ENCODE measurements around the gene CAMTA1.
"Not testable (repeated sequence)": the region's sequence is repeated elsewhere in the genome, so short reads cannot be mapped to it uniquely, and the experiment has no call there.

The CAMTA1 gene

GRCh38 chr1:6815726-6816125, 30.5 kb downstream of the CAMTA1 start:
- Histone ChIP-seq H3K36me3 (ENCODE audit: insufficient read depth, low read length) (no peaks in the 10 kb centered on the region), H3K27me3 (ENCODE audit: insufficient read depth, low read length) (no peaks in the 10 kb centered on the region), H3K9ac (ENCODE audit: low read depth, low read length) (no peak overlapping the region), H3K4me3 (ENCODE audit: low read length) (no peak overlapping the region), H3K9me3 (ENCODE audit: insufficient read depth, low read depth, low read length) (no peaks in the 10 kb centered on the region), H3K27ac (ENCODE audit: low read depth, low read length) (no peak overlapping the region), H3K4me1 (ENCODE audit: insufficient read depth, low read length) (no peaks in the 10 kb centered on the region)
- 96% methylated on average over 2 of the region's 2 CpGs for WGBS

DNA sequence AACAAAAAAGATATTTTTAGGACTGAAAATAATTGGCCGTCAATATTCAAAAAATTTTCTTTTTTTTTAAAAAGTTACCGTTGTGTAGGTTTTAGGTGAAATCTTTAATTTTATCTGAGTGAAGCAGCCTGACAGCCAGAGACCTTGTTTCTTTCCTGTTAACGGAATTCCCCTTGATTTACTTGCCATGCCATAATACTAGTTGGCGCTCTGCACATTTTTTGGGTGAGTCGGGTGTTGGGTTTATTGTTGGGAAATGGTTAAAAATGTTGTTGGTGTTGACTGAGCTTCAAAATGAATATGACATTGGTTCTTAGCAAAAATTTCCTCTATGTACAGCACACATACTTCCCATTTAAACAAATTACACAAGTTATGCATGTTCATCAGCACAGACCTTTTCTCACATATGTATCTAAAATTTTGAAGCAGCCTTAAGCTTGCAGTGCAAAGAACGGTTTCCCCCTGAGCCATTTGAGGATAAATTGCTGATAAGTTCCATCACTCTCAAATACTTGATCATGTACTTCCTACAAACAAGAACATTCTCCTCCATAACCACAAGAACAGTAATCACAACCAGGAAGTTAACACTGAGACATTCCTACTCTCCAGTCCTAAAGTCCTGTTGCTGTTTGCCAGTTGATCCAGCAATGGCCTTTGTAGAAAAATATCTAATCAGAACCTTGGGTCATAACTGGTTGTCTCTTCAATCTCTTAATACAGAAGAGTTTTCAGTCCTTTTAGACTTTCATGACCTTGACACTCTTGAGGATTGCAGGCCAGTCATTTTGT, 34.2 kb downstream of the CAMTA1 start:
- WGBS, result 98% methylated on average over 6 of the region's 6 CpGs
- H3K9ac ChIP-seq (ENCODE audit: low read depth, low read length), result no peak overlapping the region
- no peaks in the 10 kb centered on the region for H3K9me3 ChIP-seq (ENCODE audit: insufficient read depth, low read depth, low read length)
- H3K27ac ChIP-seq (ENCODE audit: low read depth, low read length), result no peak overlapping the region
- no peaks in the 10 kb centered on the region for H3K27me3 ChIP-seq (ENCODE audit: insufficient read depth, low read length)
- H3K4me3 ChIP-seq (ENCODE audit: low read length), result no peak overlapping the region
- H3K36me3 ChIP-seq (ENCODE audit: insufficient read depth, low read length), result no peaks in the 10 kb centered on the region
- no peaks in the 10 kb centered on the region for H3K4me1 ChIP-seq (ENCODE audit: insufficient read depth, low read length)

GRCh38 chr1:6820899-6821298, 35.6 kb downstream of the CAMTA1 start:
- peaks cover 10% of the 10 kb centered on the region; the same call in 1 of the 2 replicates for H3K36me3 ChIP-seq (ENCODE audit: insufficient read depth, low read length)
- no peaks in the 10 kb centered on the region for H3K27me3 ChIP-seq (ENCODE audit: insufficient read depth, low read length)
- WGBS, result 100% methylated on average over 1 of the region's 2 CpGs
- H3K4me1 ChIP-seq (ENCODE audit: insufficient read depth, low read length), result no peaks in the 10 kb centered on the region
- H3K4me3 ChIP-seq (ENCODE audit: low read length), result no peak overlapping the region
- H3K27ac ChIP-seq (ENCODE audit: low read depth, low read length), result no peak overlapping the region
- no peaks in the 10 kb centered on the region for H3K9me3 ChIP-seq (ENCODE audit: insufficient read depth, low read depth, low read length)
- H3K9ac ChIP-seq (ENCODE audit: low read depth, low read length), result no peak overlapping the region

DNA sequence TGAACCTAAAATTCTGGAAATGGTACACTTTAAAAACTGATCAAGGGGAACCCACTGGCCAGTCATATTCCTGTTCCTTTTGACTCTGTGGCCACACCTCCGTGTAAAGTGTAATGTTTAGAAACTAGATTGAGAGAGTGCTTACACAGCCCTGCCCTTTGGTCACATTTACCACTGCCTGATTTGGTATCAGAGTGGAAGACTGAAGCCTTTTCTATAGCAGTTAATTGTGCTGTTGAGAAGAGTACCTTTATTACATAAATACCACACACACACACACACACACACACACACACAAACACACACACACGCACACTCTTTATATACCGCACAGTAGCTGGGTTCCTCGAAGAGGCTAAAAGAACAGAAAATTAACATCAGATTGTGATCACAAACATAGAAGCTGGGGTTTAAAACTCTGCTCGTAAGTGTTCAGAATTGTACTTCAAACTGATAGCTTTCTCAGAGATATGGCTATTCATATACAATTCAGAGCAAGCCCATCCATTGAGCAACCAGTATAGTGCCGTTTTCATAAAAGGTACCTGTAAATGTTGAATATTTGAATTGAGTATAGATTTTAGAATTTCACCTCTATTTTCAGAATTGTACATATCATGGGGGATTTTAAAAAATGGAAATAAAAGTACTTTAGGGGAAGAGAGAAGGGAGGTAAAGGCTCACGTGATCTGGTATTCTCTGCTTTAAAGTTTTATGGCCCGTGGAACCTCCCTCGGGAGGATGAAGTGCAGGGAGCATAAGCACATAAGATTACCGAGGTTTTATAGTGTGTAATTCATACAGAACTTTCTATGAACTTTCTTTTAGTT, 37.5 kb downstream of the CAMTA1 start:
- H3K27me3 ChIP-seq (ENCODE audit: insufficient read depth, low read length), result no peaks in the 10 kb centered on the region
- no peak overlapping the region for H3K27ac ChIP-seq (ENCODE audit: low read depth, low read length)
- H3K9me3 ChIP-seq (ENCODE audit: insufficient read depth, low read depth, low read length), result no peaks in the 10 kb centered on the region
- no peaks in the 10 kb centered on the region; the same call in 1 of the 2 replicates for H3K4me1 ChIP-seq (ENCODE audit: insufficient read depth, low read length)
- no peak overlapping the region for H3K9ac ChIP-seq (ENCODE audit: low read depth, low read length)
- H3K36me3 ChIP-seq (ENCODE audit: insufficient read depth, low read length), result peaks cover 23% of the 10 kb centered on the region
- H3K4me3 ChIP-seq (ENCODE audit: low read length), result no peak overlapping the region
- WGBS, result 87% methylated on average over 9 of the region's 10 CpGs

DNA sequence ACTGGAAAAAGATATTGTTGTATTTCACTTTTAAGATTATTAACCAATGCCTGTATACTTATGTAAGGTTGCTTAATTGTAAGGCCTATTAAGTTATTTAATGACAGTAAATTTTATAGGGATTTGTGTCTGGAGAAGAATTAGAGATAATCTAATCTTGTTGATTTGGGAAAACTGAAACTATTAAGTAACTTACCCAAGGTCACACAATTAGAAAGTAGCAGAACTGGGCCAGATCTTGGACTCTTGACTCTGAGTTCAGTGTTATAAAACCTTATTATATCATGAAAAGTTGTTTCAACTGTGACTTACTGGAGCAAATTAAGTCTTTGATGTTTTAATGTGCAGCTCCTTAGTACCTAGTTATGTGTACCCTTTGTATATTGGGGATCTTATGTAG, 38.5 kb downstream of the CAMTA1 start:
- H3K36me3 ChIP-seq (ENCODE audit: insufficient read depth, low read length), result peaks cover 25% of the 10 kb centered on the region
- no peak overlapping the region for H3K27ac ChIP-seq (ENCODE audit: low read depth, low read length)
- H3K4me1 ChIP-seq (ENCODE audit: insufficient read depth, low read length), result no peaks in the 10 kb centered on the region; the same call in 1 of the 2 replicates
- no peaks in the 10 kb centered on the region for H3K9me3 ChIP-seq (ENCODE audit: insufficient read depth, low read depth, low read length)
- H3K9ac ChIP-seq (ENCODE audit: low read depth, low read length), result no peak overlapping the region
- H3K27me3 ChIP-seq (ENCODE audit: insufficient read depth, low read length), result no peaks in the 10 kb centered on the region
- H3K4me3 ChIP-seq (ENCODE audit: low read length), result no peak overlapping the region

DNA sequence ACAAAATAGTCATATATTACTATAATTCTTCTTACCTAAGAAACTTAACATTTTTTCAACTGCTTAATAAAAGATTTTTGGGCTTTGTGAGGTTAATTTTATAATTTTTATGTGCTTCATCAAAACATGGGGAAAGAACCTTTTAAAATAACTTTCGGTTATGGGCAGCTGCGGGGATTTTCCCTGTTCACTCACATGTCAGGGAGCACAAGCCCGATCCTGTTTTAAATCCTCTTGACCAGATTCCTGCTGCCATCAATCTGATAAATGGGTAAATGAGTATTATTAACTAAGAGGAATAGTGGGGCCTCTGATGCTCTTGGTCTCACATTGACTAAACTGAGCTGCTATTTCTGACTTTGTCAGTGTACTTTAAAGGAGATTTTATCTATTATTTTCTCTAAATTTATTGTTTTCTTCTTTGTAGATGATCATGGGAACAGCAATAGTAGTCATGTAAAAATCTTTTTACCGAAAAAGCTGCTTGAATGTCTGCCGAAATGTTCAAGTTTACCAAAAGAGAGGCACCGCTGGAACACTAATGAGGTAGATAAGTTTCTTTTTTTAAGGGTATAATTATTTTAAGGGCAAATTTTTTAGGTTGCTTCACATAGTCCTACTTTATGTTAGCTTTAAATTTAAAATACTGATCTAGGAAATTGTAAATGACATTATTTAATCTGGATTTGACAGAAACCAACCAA, 39.6 kb downstream of the CAMTA1 start:
- Histone ChIP-seq H3K4me1 (ENCODE audit: insufficient read depth, low read length) (no peaks in the 10 kb centered on the region; the same call in 1 of the 2 replicates), H3K36me3 (ENCODE audit: insufficient read depth, low read length) (peaks cover 33% of the 10 kb centered on the region), H3K9ac (ENCODE audit: low read depth, low read length) (no peak overlapping the region), H3K4me3 (ENCODE audit: low read length) (no peak overlapping the region), H3K27me3 (ENCODE audit: insufficient read depth, low read length) (no peaks in the 10 kb centered on the region), H3K27ac (ENCODE audit: low read depth, low read length) (no peak overlapping the region), H3K9me3 (ENCODE audit: insufficient read depth, low read depth, low read length) (no peaks in the 10 kb centered on the region)
- 92% methylated on average over 6 of the region's 6 CpGs for WGBS

- Histone ChIP-seq H3K4me3 (ENCODE audit: low read length) (no peak overlapping the region), H3K27me3 (ENCODE audit: insufficient read depth, low read length) (no peaks in the 10 kb centered on the region), H3K9me3 (ENCODE audit: insufficient read depth, low read depth, low read length) (no peaks in the 10 kb centered on the region), H3K9ac (ENCODE audit: low read depth, low read length) (no peak overlapping the region), H3K36me3 (ENCODE audit: insufficient read depth, low read length) (peaks cover 33% of the 10 kb centered on the region), H3K4me1 (ENCODE audit: insufficient read depth, low read length) (no peaks in the 10 kb centered on the region; the same call in 1 of the 2 replicates), H3K27ac (ENCODE audit: low read depth, low read length) (no peak overlapping the region)
- 90% methylated on average over 3 of the region's 4 CpGs for WGBS
Measured at GRCh38 chr1:6825828-6826227, 40.6 kb downstream of the CAMTA1 start.

DNA sequence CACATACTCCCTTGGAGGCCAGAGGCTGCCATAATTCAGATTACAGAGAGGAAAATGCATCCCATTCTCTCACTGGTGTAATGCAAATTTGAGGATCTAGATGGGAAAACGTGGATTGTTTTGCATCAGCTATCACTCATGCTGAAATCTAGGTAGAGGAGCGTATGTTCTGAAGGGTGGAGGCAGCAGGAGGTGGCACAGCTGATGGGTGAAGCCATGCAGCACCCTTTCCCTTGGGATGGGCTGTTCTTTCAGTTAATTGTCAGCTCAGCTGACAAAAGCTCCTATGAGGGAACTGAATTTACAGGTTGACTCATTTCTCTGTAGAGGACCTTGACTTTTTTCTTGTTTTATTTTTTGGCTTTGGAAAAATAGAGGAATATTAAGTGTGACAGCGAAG, 41.8 kb downstream of the CAMTA1 start:
- H3K4me3 ChIP-seq (ENCODE audit: low read length), result no peak overlapping the region
- H3K27ac ChIP-seq (ENCODE audit: low read depth, low read length), result no peak overlapping the region
- H3K36me3 ChIP-seq (ENCODE audit: insufficient read depth, low read length), result peaks cover 36% of the 10 kb centered on the region
- H3K4me1 ChIP-seq (ENCODE audit: insufficient read depth, low read length), result no peaks in the 10 kb centered on the region; the same call in 1 of the 2 replicates
- no peak overlapping the region for H3K9ac ChIP-seq (ENCODE audit: low read depth, low read length)
- 81% methylated on average over 3 of the region's 3 CpGs for WGBS
- H3K9me3 ChIP-seq (ENCODE audit: insufficient read depth, low read depth, low read length), result no peaks in the 10 kb centered on the region
- no peaks in the 10 kb centered on the region for H3K27me3 ChIP-seq (ENCODE audit: insufficient read depth, low read length)

GRCh38 chr1:6827630-6828165, 42.4 kb downstream of the CAMTA1 start:
- Histone ChIP-seq H3K36me3 (ENCODE audit: insufficient read depth, low read length) (peaks cover 36% of the 10 kb centered on the region), H3K27ac (ENCODE audit: low read depth, low read length) (no peak overlapping the region), H3K4me1 (ENCODE audit: insufficient read depth, low read length) (no peaks in the 10 kb centered on the region; the same call in 1 of the 2 replicates), H3K9me3 (ENCODE audit: insufficient read depth, low read depth, low read length) (no peaks in the 10 kb centered on the region), H3K4me3 (ENCODE audit: low read length) (no peak overlapping the region), H3K9ac (ENCODE audit: low read depth, low read length) (no peak overlapping the region), H3K27me3 (ENCODE audit: insufficient read depth, low read length) (no peaks in the 10 kb centered on the region)
- 93% methylated on average over 10 of the region's 10 CpGs for WGBS

DNA sequence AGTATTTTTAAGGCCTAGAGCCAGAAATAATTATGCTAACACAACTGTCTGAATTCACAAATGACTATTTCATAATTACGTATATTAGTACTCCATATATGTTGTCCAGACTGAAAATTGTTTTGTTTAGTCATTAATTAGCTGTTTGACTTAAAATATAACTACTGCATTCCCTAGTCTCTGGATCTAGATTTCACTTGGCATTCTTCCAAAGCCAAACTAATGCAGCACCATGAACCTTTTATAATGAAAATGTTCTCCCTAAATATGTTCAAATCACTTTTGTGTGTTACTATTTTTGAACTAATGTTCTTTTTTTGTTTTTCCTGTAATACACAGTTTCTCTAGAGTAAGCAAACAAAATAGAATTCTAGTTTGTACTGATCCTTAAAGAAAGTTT, 46.1 kb downstream of the CAMTA1 start:
- H3K9me3 ChIP-seq (ENCODE audit: insufficient read depth, low read depth, low read length), result no peaks in the 10 kb centered on the region
- H3K27ac ChIP-seq (ENCODE audit: low read depth, low read length), result no peak overlapping the region
- H3K36me3 ChIP-seq (ENCODE audit: insufficient read depth, low read length), result peaks cover 23% of the 10 kb centered on the region
- no CpG with 5 or more reads among the region's 1 CpG for WGBS
- H3K4me3 ChIP-seq (ENCODE audit: low read length), result no peak overlapping the region
- no peaks in the 10 kb centered on the region; the same call in 1 of the 2 replicates for H3K4me1 ChIP-seq (ENCODE audit: insufficient read depth, low read length)
- no peak overlapping the region for H3K9ac ChIP-seq (ENCODE audit: low read depth, low read length)
- no peaks in the 10 kb centered on the region for H3K27me3 ChIP-seq (ENCODE audit: insufficient read depth, low read length)

- not testable (repeated sequence) for H3K4me1 ChIP-seq (ENCODE audit: insufficient read depth, low read length)
Measured at GRCh38 chr1:6832006-6832405, 46.8 kb downstream of the CAMTA1 start.

More at GRCh38 chr1:6832006-6832405, 46.8 kb downstream of the CAMTA1 start:
- peaks cover 18% of the 10 kb centered on the region for H3K36me3 ChIP-seq (ENCODE audit: insufficient read depth, low read length)
- not testable (repeated sequence) for H3K9me3 ChIP-seq (ENCODE audit: insufficient read depth, low read depth, low read length); H3K9ac ChIP-seq (ENCODE audit: low read depth, low read length); H3K27me3 ChIP-seq (ENCODE audit: insufficient read depth, low read length); H3K4me3 ChIP-seq (ENCODE audit: low read length); H3K27ac ChIP-seq (ENCODE audit: low read depth, low read length)
- 93% methylated on average over 2 of the region's 2 CpGs for WGBS
